ENCODE results near the gene LRRC8E.

LRRC8E gene

GRCh38 chr19:7899751-7900378, 11.6 kb downstream of the LRRC8E start:
- DNase-seq (ENCODE audit: low read depth, low spot score): no peak
- no peak overlapping the region for H3K4me3 ChIP-seq (ENCODE audit: low read depth, low read length)
- no peak for TF ChIP-seq CTCF (IDR thresholded peaks at IDR 0.05; ENCODE audit: low read depth, low read length)
- in situ Hi-C loops (cut with HindIII; ENCODE audit: low sequenced_read_pairs): no loop called here

GRCh38 chr19:7900401-7900870, 12.1 kb downstream of the LRRC8E start:
- no peak for TF ChIP-seq CTCF (IDR thresholded peaks at IDR 0.05; ENCODE audit: low read depth, low read length)
- DNase-seq (ENCODE audit: low read depth, low spot score): no peak
- in situ Hi-C loops (cut with HindIII; ENCODE audit: low sequenced_read_pairs): no loop called here
- H3K4me3 ChIP-seq (ENCODE audit: low read depth, low read length): no peak overlapping the region

- no peak for TF ChIP-seq CTCF (IDR thresholded peaks at IDR 0.05; ENCODE audit: low read depth, low read length)
- no peak overlapping the region for H3K4me3 ChIP-seq (ENCODE audit: low read depth, low read length)
- in situ Hi-C loops (cut with HindIII; ENCODE audit: low sequenced_read_pairs): no loop called here
- DNase-seq (ENCODE audit: low read depth, low spot score): no peak
Observed at GRCh38 chr19:7900931-7901330, 12.6 kb downstream of the LRRC8E start.

GRCh38 chr19:7901337-7901736, 13.0 kb downstream of the LRRC8E start:
- in situ Hi-C loops (cut with HindIII; ENCODE audit: low sequenced_read_pairs): no loop called here
- no peak overlapping the region for H3K4me3 ChIP-seq (ENCODE audit: low read depth, low read length)
- no peak for DNase-seq (ENCODE audit: low read depth, low spot score)
- TF ChIP-seq CTCF (IDR thresholded peaks at IDR 0.05; ENCODE audit: low read depth, low read length): no peak

GRCh38 chr19:7902796-7903243, 14.5 kb downstream of the LRRC8E start:
- in situ Hi-C loops (cut with HindIII; ENCODE audit: low sequenced_read_pairs): no loop called here
- TF ChIP-seq CTCF (IDR thresholded peaks at IDR 0.05; ENCODE audit: low read depth, low read length): no peak

GRCh38 chr19:7903244-7904073, 15.1 kb downstream of the LRRC8E start, which contains the start of gene MAP2K7:
TSS of gene MAP2K7 (plus strand) at chr19:7903877. CDS start at chr19:7903945, 68 bp downstream.
- TF ChIP-seq CTCF (IDR thresholded peaks at IDR 0.05; ENCODE audit: low read depth, low read length): peak; percentile 60
- in situ Hi-C loops (cut with HindIII; ENCODE audit: low sequenced_read_pairs): no loop called here
- DNase-seq (ENCODE audit: low read depth, low spot score): peak; percentile 99
- peak within 1 kb of the TSS; percentile 91 for H3K4me3 ChIP-seq (ENCODE audit: low read depth, low read length)

More at GRCh38 chr19:7902796-7903243, 14.5 kb downstream of the LRRC8E start:
- H3K4me3 ChIP-seq (ENCODE audit: low read depth, low read length): peak overlapping the region; percentile 57
- no peak for DNase-seq (ENCODE audit: low read depth, low spot score)

All from astrocyte of the spinal cord (primary cell).